Cardiac fibroblast (primary cell): ENCODE measurements around the gene LRRC8B.
A peak's percentile ranks its signal among the peaks of the same experiment; 100 is the strongest.

Source experiments
- DNase-seq, 2 donors: peaks; one replicate each; pipeline versions ENCODE4 v3.0.0 to v3.0.0-alpha.2; 2010; ENCODE audit warnings: low read depth in 2 of 2
- H3K4me3 ChIP-seq, 2 donors: replicated peaks in 1 of 2; 1 replicate in 1 of 2; 2 replicates in 1 of 2; pipeline ENCODE4 v1.5.1; 2011; ENCODE audit warnings: low read depth in 2 of 2, low read length in 2 of 2, mild to moderate bottlenecking in 2 of 2, moderate library complexity in 1 of 2
- TF ChIP-seq, protein P1 (sequence below): IDR thresholded peaks from one replicate; pipeline ENCODE4 v1.5.1; 2011; ENCODE audit warnings: low read depth, mild to moderate bottlenecking, low read length, inconsistent platforms

LRRC8B gene

DNA sequence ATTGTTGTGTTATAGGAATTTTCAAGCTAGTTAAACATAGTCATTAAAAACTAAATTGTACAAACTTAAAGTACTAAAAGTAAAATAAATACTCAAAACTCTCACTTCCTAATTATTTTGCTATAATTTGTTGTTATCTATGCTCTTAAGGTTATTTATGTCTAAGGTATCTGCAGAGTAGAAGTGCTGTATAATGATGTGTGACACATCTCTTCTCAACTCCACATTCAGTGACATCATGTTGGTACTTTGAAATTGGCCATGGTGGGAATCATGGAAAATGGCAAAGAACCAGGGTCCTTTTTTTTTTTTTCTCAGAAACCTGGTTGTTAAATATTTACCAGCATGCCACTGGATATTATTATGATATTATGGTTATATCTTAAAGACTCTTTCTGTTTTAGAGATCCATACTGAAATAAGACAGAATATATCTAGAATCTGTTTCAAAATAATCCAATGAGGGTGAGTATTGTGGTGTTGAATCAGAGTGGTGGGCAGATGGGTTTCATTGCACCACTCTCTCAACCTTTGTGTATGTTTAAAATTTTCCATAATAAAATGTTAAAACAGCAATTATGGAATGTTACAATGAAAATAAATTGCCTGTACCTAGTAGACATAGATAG lies 22.4 kb downstream of the LRRC8B start:
- H3K4me3 ChIP-seq, result no peak overlapping the region
- TF ChIP-seq, protein P1, sequence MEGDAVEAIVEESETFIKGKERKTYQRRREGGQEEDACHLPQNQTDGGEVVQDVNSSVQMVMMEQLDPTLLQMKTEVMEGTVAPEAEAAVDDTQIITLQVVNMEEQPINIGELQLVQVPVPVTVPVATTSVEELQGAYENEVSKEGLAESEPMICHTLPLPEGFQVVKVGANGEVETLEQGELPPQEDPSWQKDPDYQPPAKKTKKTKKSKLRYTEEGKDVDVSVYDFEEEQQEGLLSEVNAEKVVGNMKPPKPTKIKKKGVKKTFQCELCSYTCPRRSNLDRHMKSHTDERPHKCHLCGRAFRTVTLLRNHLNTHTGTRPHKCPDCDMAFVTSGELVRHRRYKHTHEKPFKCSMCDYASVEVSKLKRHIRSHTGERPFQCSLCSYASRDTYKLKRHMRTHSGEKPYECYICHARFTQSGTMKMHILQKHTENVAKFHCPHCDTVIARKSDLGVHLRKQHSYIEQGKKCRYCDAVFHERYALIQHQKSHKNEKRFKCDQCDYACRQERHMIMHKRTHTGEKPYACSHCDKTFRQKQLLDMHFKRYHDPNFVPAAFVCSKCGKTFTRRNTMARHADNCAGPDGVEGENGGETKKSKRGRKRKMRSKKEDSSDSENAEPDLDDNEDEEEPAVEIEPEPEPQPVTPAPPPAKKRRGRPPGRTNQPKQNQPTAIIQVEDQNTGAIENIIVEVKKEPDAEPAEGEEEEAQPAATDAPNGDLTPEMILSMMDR, result no peak
- peak in 1 of 2 donors; percentile 28 for DNase-seq

DNA sequence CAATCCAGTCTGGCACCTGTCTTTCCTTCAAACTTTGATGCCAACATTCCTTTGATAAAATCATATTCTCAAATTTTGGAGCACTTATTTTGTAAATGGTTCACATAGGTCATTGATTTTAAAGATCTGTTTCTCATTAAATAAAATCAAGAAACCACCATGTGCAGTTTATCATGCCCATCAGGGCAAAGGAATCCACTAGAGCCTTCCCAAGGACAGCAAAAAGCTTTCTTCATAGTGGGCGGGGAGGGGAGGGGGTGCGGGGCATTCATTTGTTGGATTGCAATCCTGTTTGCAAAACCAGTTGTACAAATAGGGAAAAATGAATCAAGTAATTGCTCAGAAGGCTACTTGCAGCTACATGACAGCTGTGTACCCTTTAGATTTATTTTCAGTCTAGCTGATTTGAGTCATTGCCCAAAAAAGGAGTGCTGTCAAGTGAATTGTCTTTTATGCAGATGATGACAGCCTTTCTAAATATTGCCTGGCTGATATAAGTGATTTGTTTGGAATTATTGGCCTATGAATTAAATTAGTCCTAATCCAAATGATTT lies 23.0 kb downstream of the LRRC8B start:
- peak; percentile 70 to 85 for DNase-seq
- TF ChIP-seq, protein P1, result no peak
- no peak overlapping the region for H3K4me3 ChIP-seq

DNA sequence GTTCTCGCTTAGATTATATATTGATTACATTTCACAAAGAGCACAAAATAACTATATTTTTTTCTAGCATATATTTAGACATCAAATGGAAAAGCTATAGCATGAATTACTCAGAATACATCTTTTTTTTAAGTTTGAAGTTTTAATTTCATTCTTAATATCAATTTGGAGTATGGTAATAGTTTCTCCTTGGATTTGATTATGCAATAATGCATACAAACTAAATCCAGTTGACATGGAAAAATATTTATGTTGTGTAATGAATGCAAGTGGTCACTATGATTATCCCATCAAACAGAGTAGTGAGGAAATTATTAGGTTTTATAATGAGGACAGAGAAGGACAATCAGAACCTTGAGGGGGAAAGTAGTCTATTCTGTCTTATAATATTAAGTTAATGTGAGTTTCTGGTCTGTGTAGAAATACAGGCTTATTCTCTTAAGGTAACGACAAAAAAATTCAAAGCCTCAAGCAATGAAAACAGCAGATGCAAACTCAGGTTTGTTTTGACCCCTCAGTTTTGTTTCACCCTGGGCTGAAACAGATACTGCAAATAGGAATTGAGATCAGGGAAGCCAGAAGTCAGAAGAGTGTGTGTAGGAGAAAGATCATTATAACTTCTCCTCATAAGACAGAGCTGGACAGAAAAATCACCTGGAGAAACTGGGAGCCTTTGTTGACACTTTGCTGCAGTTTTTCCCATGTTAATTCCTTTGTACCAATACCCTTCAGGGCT lies 23.7 kb downstream of the LRRC8B start:
- TF ChIP-seq, protein P1, result no peak
- H3K4me3 ChIP-seq, result no peak overlapping the region
- DNase-seq, result no peak

DNA sequence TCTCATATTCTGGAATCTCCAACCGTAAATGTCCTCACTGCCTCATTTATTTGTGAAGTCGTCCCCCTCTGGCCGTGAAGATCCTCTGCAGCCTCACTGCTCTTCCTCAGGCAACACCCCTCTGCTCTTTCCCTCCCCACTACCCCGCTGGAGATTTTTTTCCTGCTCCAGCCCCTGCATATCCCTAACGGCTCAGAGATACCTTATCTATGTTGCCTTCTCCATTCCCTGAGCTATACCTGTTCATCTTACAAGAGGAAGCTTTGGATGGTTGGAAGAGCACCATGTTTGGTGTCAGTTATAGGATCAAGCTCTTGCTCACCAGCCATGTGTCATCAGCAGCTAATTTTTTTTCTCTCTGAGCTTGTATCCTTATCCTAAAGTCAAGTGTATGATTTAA lies 26.4 kb downstream of the LRRC8B start:
- TF ChIP-seq, protein P1, result no peak
- no peak overlapping the region for H3K4me3 ChIP-seq
- DNase-seq, result no peak

DNA sequence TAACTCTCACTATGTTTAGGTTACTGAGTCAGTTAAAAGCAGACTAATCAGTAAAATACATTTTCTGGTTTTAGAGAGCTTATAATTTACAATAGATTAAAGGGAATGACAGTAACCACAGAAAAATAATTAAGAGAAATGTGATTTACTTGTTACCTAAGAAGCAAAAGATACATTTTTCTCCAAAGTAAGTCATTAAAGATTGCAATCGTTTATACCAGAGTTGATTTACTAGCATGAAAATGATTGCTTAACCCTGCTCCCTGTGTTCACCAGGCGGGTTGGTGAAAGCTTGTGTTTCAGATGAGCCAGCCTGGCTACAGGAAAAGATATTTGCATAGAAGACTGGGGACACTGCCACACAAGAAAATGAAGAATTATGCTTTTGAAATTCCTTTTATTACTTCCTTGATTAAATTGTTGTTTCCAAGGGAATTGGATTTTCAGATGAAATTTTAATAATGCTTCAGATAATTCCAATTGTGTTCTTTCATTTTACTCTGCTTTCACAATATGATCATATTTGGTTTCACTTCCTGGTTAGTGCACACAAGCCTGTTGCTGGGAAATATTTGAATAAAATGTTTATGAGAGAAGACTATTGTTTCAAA lies 27.9 kb downstream of the LRRC8B start:
- H3K4me3 ChIP-seq, result no peak overlapping the region
- peak; percentile 48 to 52 for DNase-seq
- TF ChIP-seq, protein P1, result no peak

DNA sequence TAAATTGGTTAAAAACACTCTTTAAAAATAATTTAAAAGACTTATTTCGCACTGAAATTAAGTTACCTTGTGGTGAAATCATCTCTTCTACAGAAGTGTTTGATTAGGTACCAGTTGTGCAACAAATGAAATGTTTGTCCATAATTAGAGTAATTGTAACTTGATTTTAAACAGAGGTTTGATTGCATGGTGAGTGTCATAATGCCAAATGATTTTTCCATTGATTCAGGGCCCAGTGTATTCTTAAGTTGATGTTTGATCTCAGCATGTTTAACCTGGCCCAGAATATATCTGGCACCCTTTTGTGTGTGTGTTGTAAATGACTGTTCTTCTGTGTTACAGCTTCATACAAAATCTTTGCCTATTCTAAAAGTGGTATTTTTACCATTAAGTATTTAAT lies 28.5 kb downstream of the LRRC8B start:
- TF ChIP-seq, protein P1, result no peak
- H3K4me3 ChIP-seq, result no peak overlapping the region
- DNase-seq, result no peak
